Eye (tissue), 1 donor: ENCODE data around the gene EPM2A.

Experiments
- DNase-seq: peaks from one replicate; pipeline ENCODE4 v3.0.0-alpha.2; 2015

EPM2A gene

GRCh38 chr6:145600299-145600698 is 135.0 kb downstream of the EPM2A start:
- no peak for DNase-seq

GRCh38 chr6:145588981-145589380 is 146.3 kb downstream of the EPM2A start:
- DNase-seq, result no peak

DNA sequence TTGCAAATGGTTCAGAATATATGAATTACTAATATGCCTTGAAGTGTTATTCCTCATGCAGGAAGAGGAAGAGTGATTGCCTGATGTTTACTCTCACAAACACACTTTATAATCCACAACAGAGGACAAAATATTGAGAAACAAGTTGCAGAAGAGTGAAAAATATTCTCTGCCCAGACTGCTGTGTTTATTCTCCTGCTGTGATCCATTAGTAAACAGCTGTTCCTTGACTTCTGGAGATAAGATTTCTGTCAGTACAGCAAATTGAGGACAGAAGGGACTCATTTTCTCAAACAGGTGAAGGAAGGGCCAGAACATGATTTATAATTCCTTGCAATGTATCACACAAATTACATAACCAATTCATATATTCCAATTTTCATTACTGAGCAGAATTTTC is 148.0 kb downstream of the EPM2A start:
- DNase-seq, result no peak

GRCh38 chr6:145583753-145584152 is 151.6 kb downstream of the EPM2A start:
- DNase-seq, result no peak
